Vagina (tissue), 2 donors: ENCODE measurements around the gene KCNA2. TPM values are rescaled to one million over a fixed set of nuclear protein-coding genes. Genes with fewer than 3 reads are reported as not detected.
A peak's percentile ranks its signal among the peaks of the same experiment; 100 is the strongest.

ENCODE experiments used
- DNase-seq, 2 donors: peaks; one replicate each; pipeline ENCODE4 v3.0.0-alpha.2; 2017; ENCODE audit errors: extremely low spot score in 2 of 2
- H3K27ac ChIP-seq: fragments of 200-600 bp; sonication (generic); one replicate; pipeline ENCODE4 v1.5.1; 2019
- H3K27me3 ChIP-seq: fragments of 200-600 bp; sonication (generic); one replicate; pipeline ENCODE4 v1.5.1; 2019
- H3K36me3 ChIP-seq, 2 donors: fragments of 200-600 bp; sonication (generic); one replicate each; pipeline ENCODE4 v1.5.1; 2017 to 2019
- H3K4me1 ChIP-seq: fragments of 200-600 bp; sonication (generic); one replicate; pipeline ENCODE4 v1.5.1; 2019
- H3K4me3 ChIP-seq, 2 donors: fragments of 200-600 bp; sonication (generic); 1 replicate in 1 of 2; 2 replicates in 1 of 2; pipeline ENCODE4 v1.5.1; 2016 to 2019
- H3K9me3 ChIP-seq: fragments of 200-600 bp; sonication (generic); one replicate; pipeline ENCODE4 v1.5.1; 2019
- CTCF ChIP-seq, 3 experiments: fragments of 450-650 bp in 2 of 3; fragments of 200-600 bp in 1 of 3; sonication (generic) in 1 of 3; IDR thresholded peaks; one replicate each; pipeline ENCODE4 v1.5.1; 2017 to 2019; ENCODE audit warnings: antibody characterized with exemption in 3 of 3, mild to moderate bottlenecking in 2 of 3, moderate library complexity in 2 of 3
- POLR2A ChIP-seq, 2 donors: fragments of 450-650 bp; IDR thresholded peaks; one replicate each; pipeline ENCODE4 v1.6.1; 2017; ENCODE audit warnings: antibody characterized with exemption in 2 of 2, mild to moderate bottlenecking in 2 of 2, moderate library complexity in 2 of 2
- POLR2AphosphoS5 ChIP-seq, 2 donors: sonication (generic); formaldehyde crosslinking; IDR thresholded peaks; one replicate each; pipeline ENCODE4 v1.9.0; 2017; ENCODE audit warnings: antibody characterized with exemption in 2 of 2, mild to moderate bottlenecking in 2 of 2, low read depth in 1 of 2; ENCODE audit not compliant: insufficient read depth in 1 of 2
- intact Hi-C: fragments of 100-400 bp; cut with DNase I; formaldehyde crosslinking; loops from one replicate; pipeline ENCODE4 v1.15.1; 2023
- total RNA-seq: library from RNA; depleted of rRNA; stranded (reverse); fragments of >200 nt; gene quantifications from one replicate; pipeline ENCODE4 v1.2.3, GENCODE V29; 2016

KCNA2 gene
- total RNA-seq, 1 donor from 2014 or later = 0.74 TPM

- DNase-seq = no peak
- no peak for TF ChIP-seq POLR2A (IDR thresholded peaks at IDR 0.05)
- TF ChIP-seq CTCF (IDR thresholded peaks at IDR 0.05) = no peak
- Histone ChIP-seq H3K4me3 (peak overlapping the region; percentile 38 to 46), H3K9me3 (no peaks in the 10 kb centered on the region), H3K4me1 (peaks cover 12% of the 10 kb centered on the region), H3K27me3 (no peaks in the 10 kb centered on the region), H3K36me3 (no peaks in the 10 kb centered on the region), H3K27ac (no peak overlapping the region)
- intact Hi-C loops = no loop called here
Observed at GRCh38 chr1:110555807-110556470, 50.2 kb downstream of the KCNA2 start.

GRCh38 chr1:110554871-110555801 is 51.0 kb downstream of the KCNA2 start:
- no peaks in the 10 kb centered on the region for H3K27me3 ChIP-seq
- intact Hi-C loops = no loop called here

GRCh38 chr1:110551278-110551809 is 54.8 kb downstream of the KCNA2 start:
- intact Hi-C loops = no loop called here
- no peak for TF ChIP-seq POLR2A (IDR thresholded peaks at IDR 0.05)
- no peak for TF ChIP-seq POLR2AphosphoS5 (IDR thresholded peaks at IDR 0.05; ENCODE audit: insufficient read depth in 1 of 2, low read depth in 1 of 2)
- no peak for TF ChIP-seq CTCF (IDR thresholded peaks at IDR 0.05)
- Histone ChIP-seq H3K27ac (no peak overlapping the region), H3K9me3 (no peaks in the 10 kb centered on the region), H3K4me3 (no peak overlapping the region), H3K27me3 (no peaks in the 10 kb centered on the region), H3K36me3 (no peaks in the 10 kb centered on the region), H3K4me1 (peaks cover 12% of the 10 kb centered on the region)
- no peak for DNase-seq

More at GRCh38 chr1:110554871-110555801, 51.0 kb downstream of the KCNA2 start:
- Histone ChIP-seq H3K36me3 (no peaks in the 10 kb centered on the region), H3K27ac (no peak overlapping the region), H3K4me3 (peak overlapping the region; percentile 38 to 46), H3K9me3 (no peaks in the 10 kb centered on the region), H3K4me1 (peaks cover 12% of the 10 kb centered on the region)
- no peak for DNase-seq
- TF ChIP-seq POLR2A (IDR thresholded peaks at IDR 0.05) (no peak), CTCF (IDR thresholded peaks at IDR 0.05) (peak in 2 of 3 experiments; percentile 23 to 45)

- Histone ChIP-seq H3K4me1 (peaks cover under 1% of the 10 kb centered on the region), H3K4me3 (no peak overlapping the region), H3K27ac (no peak overlapping the region), H3K27me3 (no peaks in the 10 kb centered on the region), H3K9me3 (no peaks in the 10 kb centered on the region), H3K36me3 (no peaks in the 10 kb centered on the region)
- no peak for TF ChIP-seq POLR2A (IDR thresholded peaks at IDR 0.05)
- TF ChIP-seq POLR2AphosphoS5 (IDR thresholded peaks at IDR 0.05; ENCODE audit: insufficient read depth in 1 of 2, low read depth in 1 of 2) = no peak
- TF ChIP-seq CTCF (IDR thresholded peaks at IDR 0.05) = no peak
- no peak for DNase-seq
- intact Hi-C loops = no loop called here
Observed at GRCh38 chr1:110549831-110550230, 56.3 kb downstream of the KCNA2 start.
